NCI-H2196 (cell line): ENCODE measurements around the gene PIBF1.
"Not testable (repeated sequence)": the region's sequence is repeated elsewhere in the genome, so short reads cannot be mapped to it uniquely, and the experiment has no call there.

Experiments used
- DNase-seq: peaks from one replicate; lab custom pipeline; 2025; ENCODE audit not compliant: unreplicated experiment; lab: John Stamatoyannopoulos, UW

The PIBF1 gene

GRCh38 chr13:72781451-72782439 is at the start of gene PIBF1, which contains the start of gene DIS3:
TSS of gene PIBF1 (plus strand) at chr13:72782133. CDS start at chr13:72783470, 1,337 bp downstream.
TSS of gene DIS3 (minus strand) at chr13:72781900. CDS start at chr13:72781832, 68 bp downstream.
- DNase-seq: peak; percentile 89

- no peak for DNase-seq
These were observed 44.9 kb upstream of the PIBF1 start for GRCh38 chr13:72737033-72737432.

GRCh38 chr13:72740015-72740414 is 41.9 kb upstream of the PIBF1 start:
- DNase-seq: no peak

- DNase-seq: no peak
These were observed 36.7 kb upstream of the PIBF1 start for GRCh38 chr13:72745260-72745659.

GRCh38 chr13:72751220-72751619 is 30.7 kb upstream of the PIBF1 start:
- no peak for DNase-seq

- DNase-seq: no peak
These were observed 27.8 kb upstream of the PIBF1 start for GRCh38 chr13:72754111-72754510.

GRCh38 chr13:72757792-72758535 is 24.0 kb upstream of the PIBF1 start:
- DNase-seq: no peak

GRCh38 chr13:72760189-72760588 is 21.7 kb upstream of the PIBF1 start:
- no peak for DNase-seq

- DNase-seq: no peak
These were observed 18.5 kb upstream of the PIBF1 start for GRCh38 chr13:72763411-72763810.

GRCh38 chr13:72774019-72774418 is 7.9 kb upstream of the PIBF1 start:
- no peak for DNase-seq

GRCh38 chr13:72782717-72783116 is 784 bp downstream of the PIBF1 start:
- DNase-seq: no peak

GRCh38 chr13:72784679-72785078 is 2.7 kb downstream of the PIBF1 start:
- DNase-seq: not testable (repeated sequence)

- DNase-seq: no peak
These were observed 6.9 kb downstream of the PIBF1 start for GRCh38 chr13:72788831-72789230.

GRCh38 chr13:72792640-72793039 is 10.7 kb downstream of the PIBF1 start:
- no peak for DNase-seq

GRCh38 chr13:72798817-72799216 is 16.9 kb downstream of the PIBF1 start:
- DNase-seq: no peak

GRCh38 chr13:72804301-72804700 is 22.4 kb downstream of the PIBF1 start:
- no peak for DNase-seq

GRCh38 chr13:72805676-72806346 is 23.9 kb downstream of the PIBF1 start:
- DNase-seq: no peak

- not testable (repeated sequence) for DNase-seq
These were observed 24.6 kb downstream of the PIBF1 start for GRCh38 chr13:72806514-72806913.

GRCh38 chr13:72808917-72809500 is 27.1 kb downstream of the PIBF1 start:
- peak; percentile 3 for DNase-seq

GRCh38 chr13:72820156-72820897 is 38.4 kb downstream of the PIBF1 start:
- no peak for DNase-seq
